HG03159 (cell line): Measurements from ENCODE around the gene NINJ1.
"Not testable (repeated sequence)": the region's sequence is repeated elsewhere in the genome, so short reads cannot be mapped to it uniquely, and the experiment has no call there.

ENCODE experiments used
- ATAC-seq: cut with Tn5 transposase; IDR thresholded peaks from one replicate; pipeline ENCODE4 v1.9.1; 2021; ENCODE audit warnings: mild to moderate bottlenecking, moderate library complexity; ENCODE audit not compliant: unreplicated experiment

Gene NINJ1

DNA sequence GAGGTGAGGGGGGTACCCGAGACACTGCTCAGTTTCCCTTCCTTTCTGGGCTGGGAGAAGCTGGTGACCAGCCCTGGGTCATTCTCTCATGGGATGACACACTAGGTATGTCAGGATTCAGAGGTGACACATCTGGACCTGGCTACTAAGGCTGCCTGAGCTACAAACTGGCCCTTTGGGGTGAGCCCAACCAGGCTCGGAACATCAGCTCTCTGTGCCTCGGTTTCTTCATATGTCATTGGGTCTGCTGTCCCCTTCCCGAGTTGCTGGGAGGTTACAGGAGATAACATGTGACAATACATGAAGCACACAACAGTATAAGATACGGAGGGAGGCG is 26.3 kb downstream of the NINJ1 start:
- ATAC-seq, result no peak

DNA sequence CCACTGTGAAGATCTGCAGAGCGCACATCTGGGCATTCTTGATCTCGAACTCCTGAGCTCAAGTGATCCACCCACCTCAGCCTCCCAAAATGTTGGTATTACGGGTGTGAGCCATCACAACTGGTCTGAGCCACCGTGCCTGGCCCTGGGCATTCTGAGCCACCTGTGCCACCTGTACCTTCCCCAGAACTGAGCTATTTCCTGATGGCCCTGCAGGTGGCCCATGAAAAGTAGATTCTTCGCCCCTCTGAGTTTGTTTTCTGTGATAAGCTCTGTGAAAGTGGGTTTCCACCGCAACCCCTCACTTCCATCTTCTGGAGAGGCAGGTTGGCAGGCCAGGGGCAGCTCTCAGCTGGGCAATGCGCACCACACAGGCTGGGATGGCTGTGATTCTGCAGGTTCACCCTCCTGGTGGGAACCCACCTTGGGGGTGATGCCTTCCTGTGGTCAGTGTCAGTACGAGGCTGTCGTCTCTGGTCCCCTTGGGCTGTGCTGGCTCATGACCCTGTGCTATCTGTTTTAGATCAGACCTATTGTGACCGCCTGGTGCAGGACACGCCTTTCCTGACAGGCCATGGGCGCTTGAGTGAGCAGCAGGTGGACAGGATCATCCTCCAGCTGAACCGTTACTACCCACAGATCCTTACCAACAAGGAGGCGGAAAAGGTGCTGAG is 26.8 kb downstream of the NINJ1 start:
- no peak for ATAC-seq

DNA sequence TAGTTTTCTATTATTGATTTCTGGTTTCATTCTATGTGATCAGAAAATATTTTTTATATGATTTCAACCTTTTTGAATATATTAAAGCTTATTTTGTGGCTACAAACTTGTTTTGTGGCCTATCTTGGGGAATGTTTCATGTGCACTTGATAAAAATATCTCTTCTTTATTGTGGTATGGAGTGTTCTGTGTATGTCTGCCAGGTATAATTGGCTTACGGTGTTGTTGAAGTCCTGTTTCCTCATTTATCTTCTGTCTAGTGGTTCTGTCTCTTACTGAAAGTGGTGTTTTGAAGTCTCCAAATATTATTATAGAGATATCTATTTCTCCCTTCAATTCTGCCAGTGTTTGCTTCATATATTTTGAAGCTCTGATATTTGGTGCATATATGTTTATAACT is 28.4 kb downstream of the NINJ1 start:
- ATAC-seq, result no peak

- ATAC-seq, result not testable (repeated sequence)
Observed at GRCh38 chr9:93101086-93101485, 33.0 kb downstream of the NINJ1 start.

GRCh38 chr9:93100276-93100636 is 33.8 kb downstream of the NINJ1 start:
- ATAC-seq, result no peak

- ATAC-seq, result no peak
Observed at GRCh38 chr9:93099551-93100275, 34.3 kb downstream of the NINJ1 start.

DNA sequence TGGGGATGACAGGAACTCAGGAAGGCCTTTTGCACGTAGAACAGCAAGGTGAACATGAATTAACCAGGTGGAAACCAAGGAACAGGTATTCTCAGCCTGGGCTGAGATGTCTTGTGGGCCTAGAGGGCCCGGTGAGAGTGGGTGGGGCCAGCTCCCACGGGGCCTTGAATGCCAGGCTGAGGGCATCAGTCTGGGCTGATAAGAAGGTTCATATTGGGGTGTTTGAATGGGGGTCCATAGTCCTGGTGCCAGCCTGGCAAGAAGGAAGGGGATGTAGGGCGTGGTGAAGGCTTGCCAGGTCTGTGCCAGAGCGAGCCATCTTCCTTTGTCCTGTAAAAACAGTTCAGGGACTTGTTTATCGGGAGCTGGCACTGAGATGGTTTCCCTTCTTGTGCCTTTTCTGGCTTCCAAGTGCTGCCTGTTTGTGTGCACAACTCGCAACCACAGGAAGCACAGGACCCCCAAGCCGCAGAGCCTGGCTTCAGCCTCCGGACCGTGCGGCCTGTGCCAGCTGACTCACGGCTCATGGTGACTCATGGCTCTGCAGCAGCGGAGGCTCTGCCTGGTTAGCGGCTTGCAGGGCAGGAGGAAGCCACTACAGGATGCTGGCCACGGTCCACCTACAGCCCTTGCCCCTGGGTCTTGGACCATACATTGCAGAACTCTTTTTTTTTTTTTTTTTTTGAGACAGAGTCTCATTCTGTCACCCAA is 35.7 kb downstream of the NINJ1 start:
- ATAC-seq, result no peak

GRCh38 chr9:93097511-93098201 is 36.4 kb downstream of the NINJ1 start:
- ATAC-seq, result no peak

DNA sequence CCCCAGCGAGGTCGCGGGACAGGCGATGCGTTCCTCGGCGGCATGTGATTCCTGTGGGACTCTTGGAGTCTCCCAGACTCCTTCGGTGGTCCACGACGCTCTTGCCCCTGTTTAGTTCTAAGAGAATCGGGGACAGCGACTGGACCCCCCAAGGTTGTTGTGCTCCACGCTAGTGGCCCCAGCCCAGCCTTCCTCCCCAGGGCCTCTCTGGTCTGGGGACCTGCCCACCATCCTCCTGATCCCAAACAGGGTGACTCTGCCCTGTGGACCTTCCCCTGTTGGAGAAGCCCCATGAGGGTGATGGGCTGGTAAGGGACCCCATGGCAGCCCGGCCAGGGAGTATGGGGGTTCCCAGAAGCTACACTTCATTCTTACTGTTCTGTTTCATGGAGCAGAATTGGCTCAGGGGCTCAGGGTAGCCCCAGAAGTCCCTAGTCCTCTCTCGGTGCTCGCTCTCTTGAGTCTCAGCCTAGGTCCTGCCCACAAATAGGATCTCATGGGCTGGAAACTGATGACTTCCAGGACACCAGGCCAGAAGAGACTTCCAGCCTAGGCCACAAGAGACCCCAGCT is 37.2 kb downstream of the NINJ1 start:
- ATAC-seq, result no peak

DNA sequence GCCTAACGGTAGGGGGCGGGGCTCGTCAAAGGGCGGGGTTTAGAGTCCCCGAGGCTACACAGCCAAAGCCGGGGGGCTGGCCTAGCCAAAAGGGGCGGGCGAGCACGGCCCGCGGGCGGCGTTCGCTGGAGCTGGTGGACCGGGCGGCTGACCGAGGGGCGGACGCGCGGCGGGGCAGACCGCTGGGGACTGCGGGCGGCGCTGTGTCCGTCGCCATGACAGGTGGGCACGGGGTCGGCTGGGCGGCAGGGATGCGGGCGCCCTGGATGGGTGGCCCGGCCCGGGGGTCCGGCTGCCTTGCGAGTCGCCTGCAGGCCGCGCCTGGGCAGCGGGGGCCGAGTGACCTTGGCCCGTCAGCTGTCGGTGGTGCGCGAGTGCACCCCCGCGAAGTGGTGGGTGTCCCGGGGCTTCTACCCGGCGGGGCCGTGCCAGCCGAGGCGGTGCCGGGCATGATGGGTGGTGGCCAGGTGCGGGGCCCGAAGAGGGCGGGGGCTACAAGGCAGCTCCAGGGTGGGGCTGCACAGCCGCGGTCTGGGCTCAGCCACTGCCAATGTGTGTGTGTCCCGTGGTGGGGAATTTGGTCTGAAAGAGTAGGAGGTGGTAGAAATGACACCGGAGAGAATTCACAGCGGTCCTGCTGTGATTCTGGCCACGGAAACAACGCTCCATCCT is 37.8 kb downstream of the NINJ1 start, which contains the start of gene CARD19:
TSS of gene CARD19 (plus strand) at position 87 of the 672 bp plus-strand sequence. CDS start at position 216, 129 bp downstream.
- peak; percentile 52 for ATAC-seq

GRCh38 chr9:93095205-93096130 is 38.6 kb downstream of the NINJ1 start:
- peak; percentile 53 for ATAC-seq

GRCh38 chr9:93094658-93095204 is 39.3 kb downstream of the NINJ1 start:
- ATAC-seq, result no peak

DNA sequence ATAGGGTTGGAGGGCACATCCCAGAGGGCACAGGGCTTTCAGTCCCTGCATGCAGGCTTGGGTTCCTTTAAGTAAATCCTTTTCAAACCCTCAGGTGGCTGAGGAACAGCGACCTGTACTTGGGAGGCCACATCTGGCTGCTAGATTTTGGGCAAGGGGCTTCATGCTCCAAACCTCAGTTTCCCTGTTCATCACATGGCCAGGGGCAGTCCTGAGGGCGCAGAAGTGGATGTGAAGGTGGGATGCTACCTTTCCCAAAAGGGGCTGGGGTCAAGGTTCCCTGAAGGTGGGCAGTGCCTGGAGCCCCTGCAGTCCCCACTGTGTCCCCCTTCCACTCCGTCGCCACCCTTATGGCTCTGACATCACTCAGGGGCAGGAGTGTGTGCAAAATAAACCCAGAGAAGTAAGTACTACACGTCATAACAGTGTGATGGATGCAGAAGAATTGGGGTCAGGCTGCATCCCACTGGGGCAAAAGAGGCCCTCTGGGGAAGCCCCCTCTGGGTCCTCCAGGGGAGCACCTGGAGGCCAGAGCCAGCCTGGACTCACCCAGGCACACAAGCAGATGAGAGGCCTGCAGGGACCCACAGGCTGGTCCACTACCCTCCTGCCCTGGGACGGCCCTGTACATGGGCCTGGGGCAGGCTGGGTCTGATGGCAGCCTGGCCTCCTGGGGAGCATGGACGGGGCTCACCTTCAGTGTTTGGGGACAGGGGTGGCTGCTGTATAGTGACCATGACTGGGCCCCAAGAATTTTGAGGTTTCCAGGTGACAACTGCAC is 40.0 kb downstream of the NINJ1 start:
- ATAC-seq, result no peak

GRCh38 chr9:93093127-93093876 is 40.7 kb downstream of the NINJ1 start:
- ATAC-seq, result no peak

- no peak for ATAC-seq
Observed at GRCh38 chr9:93092251-93092991, 41.6 kb downstream of the NINJ1 start.

GRCh38 chr9:93091453-93092081 is 42.5 kb downstream of the NINJ1 start:
- ATAC-seq, result no peak

DNA sequence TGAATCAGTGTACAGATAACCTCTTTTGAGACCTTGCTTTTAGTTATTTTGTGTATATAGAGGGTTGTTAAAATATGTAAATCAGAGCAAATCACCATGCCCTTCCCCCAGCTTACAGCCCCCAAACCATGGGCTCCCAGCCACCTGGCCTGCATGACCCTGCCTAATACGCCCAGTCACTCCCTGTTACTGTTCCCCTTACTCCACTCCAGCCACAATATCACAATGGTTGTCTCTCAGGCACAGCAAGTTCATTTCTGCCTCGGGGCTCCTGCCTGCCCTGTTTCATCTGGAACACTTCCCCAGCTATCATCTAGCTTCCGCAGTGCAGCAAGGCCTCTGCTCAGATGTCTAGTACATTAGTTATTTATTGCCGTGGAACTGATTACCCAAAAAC is 43.0 kb downstream of the NINJ1 start:
- no peak for ATAC-seq
